ENCODE data around the gene FAM47E.

DNA sequence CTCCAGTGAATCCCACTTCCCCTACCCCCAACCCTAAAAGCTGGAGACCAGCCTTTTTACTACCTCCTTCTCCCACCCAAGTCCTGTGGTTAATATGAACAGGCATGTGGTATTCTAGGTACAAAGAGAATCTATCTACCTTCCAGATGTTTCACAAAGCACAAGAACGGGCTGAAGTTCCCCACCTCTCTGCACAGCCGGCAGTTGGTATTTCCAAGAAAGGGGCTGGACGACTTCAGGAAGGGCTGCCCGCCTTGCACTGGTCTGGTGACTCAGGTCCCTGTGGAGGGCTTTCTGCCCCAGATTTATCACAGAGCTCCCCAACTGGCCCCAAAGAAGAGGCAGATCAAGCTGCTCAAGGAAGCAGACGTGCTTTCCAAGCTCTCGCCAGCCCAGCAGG, 4.5 kb downstream of the FAM47E start:
- TF ChIP-seq POLR2A (IDR thresholded peaks at IDR 0.05) (no peak), POLR2AphosphoS5 (IDR thresholded peaks at IDR 0.05; ENCODE audit: insufficient read depth in 1 of 2, low read depth in 1 of 2) (no peak)
